ENCODE measurements around the gene GOLGA6L9.
"Not testable (repeated sequence)": the region's sequence is repeated elsewhere in the genome, so short reads cannot be mapped to it uniquely, and the experiment has no call there.

DNA sequence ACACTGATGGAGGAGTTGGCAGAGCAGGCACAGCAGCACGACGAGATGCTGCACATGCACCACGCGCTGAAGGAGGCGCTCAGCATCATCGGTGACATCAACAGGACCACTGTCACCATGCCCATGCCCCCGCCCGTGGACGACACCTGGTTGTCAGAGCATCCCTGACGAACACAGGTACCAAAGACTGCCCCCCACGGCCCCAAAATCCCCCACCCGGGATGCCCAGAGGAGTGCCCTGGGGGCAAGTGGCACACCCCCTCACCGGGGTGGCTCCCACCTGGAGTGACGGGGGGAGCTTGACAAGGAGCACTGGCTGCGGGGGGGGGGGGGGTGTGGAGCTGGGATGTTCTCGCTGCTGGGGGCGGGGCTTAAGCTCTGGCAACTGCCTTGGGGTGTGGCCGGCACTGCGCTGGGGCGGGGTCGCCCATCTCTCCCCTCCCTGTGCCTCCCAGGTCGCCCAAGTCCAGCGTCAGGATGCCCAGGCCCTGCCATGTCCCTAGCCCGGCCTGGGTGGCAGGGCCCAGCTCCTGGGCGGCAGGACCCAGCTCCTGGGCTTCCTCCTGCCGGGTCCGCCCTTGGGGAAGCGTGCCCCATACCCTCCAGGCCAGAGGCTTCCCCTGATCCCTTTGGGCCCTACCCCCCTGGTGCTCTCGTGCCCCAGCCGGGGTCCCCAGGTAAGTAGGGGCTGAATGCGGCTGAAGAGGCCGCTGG is 42.8 kb downstream of the GOLGA6L9 start:
- TF ChIP-seq, protein P1, sequence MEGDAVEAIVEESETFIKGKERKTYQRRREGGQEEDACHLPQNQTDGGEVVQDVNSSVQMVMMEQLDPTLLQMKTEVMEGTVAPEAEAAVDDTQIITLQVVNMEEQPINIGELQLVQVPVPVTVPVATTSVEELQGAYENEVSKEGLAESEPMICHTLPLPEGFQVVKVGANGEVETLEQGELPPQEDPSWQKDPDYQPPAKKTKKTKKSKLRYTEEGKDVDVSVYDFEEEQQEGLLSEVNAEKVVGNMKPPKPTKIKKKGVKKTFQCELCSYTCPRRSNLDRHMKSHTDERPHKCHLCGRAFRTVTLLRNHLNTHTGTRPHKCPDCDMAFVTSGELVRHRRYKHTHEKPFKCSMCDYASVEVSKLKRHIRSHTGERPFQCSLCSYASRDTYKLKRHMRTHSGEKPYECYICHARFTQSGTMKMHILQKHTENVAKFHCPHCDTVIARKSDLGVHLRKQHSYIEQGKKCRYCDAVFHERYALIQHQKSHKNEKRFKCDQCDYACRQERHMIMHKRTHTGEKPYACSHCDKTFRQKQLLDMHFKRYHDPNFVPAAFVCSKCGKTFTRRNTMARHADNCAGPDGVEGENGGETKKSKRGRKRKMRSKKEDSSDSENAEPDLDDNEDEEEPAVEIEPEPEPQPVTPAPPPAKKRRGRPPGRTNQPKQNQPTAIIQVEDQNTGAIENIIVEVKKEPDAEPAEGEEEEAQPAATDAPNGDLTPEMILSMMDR (conservative IDR thresholded peaks at IDR 0.05; ENCODE audit: low read depth, low read length): not testable (repeated sequence)
- TF ChIP-seq EZH2 (IDR thresholded peaks at IDR 0.05; ENCODE audit: low read length, unreplicated experiment); EZH2phosphoT487 (IDR thresholded peaks at IDR 0.05; ENCODE audit: borderline replicate concordance, low read length): not testable (repeated sequence)
